Mucosa of gallbladder (tissue), 1 donor: ENCODE results near the gene PRR13. TPM values are rescaled to one million over a fixed set of nuclear protein-coding genes. Genes with fewer than 3 reads are reported as not detected.
"Not testable (repeated sequence)": the region's sequence is repeated elsewhere in the genome, so short reads cannot be mapped to it uniquely, and the experiment has no call there.

ENCODE experiments used
- DNase-seq: peaks from one replicate; pipeline ENCODE4 v3.0.0-alpha.2; 2020; ENCODE audit warnings: low spot score
- total RNA-seq: library from RNA; stranded (reverse); gene quantifications from one replicate; pipeline ENCODE4 v1.2.1, GENCODE V29; 2021
- donor health status: DM: no; HTN: no; CAD: no.

The PRR13 gene
- total RNA-seq, 1 donor from 2014 or later, result 326 TPM

GRCh38 chr12:53468282-53468681 is 26.7 kb downstream of the PRR13 start:
- no peak for DNase-seq

DNA sequence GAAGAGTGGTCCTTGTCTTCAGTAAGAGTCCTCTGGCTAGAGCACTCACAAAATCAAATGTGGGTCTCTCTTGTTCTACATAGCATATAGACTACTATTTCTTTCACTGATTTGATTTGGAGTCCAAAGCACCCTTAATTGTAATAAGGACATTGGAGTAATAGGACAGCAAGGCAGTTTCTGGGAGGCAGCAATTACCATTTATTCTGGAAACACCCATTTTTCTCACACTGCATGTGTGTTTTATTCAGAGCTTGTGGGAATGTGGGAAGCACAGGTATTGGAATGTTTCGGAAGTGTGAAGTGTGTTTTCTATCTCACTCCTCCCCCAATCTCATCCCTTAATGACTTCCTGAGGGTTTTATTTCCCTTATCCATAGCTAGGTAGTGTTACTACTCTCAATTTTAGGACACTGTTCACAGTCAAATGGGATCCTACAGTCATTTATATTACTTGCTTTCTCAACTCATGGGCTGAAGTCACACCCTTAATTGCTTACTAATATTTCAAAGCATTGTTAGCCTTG is 30.6 kb downstream of the PRR13 start:
- DNase-seq, result no peak

GRCh38 chr12:53474077-53474476 is 32.5 kb downstream of the PRR13 start:
- no peak for DNase-seq

- DNase-seq, result no peak
These were observed 33.3 kb downstream of the PRR13 start for GRCh38 chr12:53474819-53475218.

GRCh38 chr12:53476769-53477209 is 35.3 kb downstream of the PRR13 start:
- DNase-seq, result no peak

GRCh38 chr12:53478865-53479264 is 37.3 kb downstream of the PRR13 start:
- no peak for DNase-seq

- no peak for DNase-seq
These were observed 37.8 kb downstream of the PRR13 start for GRCh38 chr12:53479331-53479730.

DNA sequence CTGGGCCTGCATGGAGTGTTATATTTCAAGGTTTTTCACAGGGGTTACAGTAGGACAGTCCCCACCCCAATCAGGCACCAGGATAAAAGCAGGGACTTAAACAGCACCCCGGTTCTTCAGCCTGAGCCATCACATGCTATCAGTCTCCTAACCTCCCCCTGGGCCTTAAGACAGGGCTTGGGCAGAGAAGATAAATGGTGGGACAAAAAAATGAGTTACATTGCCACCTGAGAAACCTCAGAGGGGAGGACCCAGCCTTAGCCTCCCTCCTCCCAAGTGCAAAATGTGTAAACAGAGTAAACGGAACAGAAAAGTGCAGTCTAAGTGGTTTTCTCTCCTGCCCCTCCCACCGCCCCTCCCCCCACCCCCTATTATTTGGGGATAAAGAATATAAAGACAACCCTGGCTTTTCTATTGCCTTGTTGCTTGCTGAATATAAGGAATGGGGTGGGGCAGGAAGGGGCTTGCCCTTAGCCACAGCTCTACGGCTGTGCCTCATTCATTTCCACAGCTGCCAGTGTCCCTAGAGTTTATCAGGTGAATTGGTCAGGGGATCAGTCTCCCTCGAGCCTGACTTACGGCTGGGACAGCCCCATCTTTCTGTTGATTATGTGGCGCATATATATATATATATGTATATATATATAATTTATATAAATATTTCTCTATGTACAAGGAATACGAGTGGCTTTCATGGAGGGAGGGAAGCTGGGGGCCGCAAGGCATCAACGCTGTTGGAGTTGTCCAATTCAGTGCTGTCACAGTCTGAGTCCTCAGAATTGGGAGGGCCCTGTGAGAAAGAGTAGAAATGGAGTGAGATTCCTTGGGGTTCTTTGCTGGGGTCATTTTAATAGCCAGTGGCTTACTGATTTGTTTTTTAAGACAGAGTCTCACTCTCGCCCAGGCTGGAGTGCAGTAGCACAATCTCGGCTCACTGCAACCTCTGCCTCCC is 39.2 kb downstream of the PRR13 start:
- DNase-seq, result no peak

- not testable (repeated sequence) for DNase-seq
These were observed 39.9 kb downstream of the PRR13 start for GRCh38 chr12:53481458-53481857.

DNA sequence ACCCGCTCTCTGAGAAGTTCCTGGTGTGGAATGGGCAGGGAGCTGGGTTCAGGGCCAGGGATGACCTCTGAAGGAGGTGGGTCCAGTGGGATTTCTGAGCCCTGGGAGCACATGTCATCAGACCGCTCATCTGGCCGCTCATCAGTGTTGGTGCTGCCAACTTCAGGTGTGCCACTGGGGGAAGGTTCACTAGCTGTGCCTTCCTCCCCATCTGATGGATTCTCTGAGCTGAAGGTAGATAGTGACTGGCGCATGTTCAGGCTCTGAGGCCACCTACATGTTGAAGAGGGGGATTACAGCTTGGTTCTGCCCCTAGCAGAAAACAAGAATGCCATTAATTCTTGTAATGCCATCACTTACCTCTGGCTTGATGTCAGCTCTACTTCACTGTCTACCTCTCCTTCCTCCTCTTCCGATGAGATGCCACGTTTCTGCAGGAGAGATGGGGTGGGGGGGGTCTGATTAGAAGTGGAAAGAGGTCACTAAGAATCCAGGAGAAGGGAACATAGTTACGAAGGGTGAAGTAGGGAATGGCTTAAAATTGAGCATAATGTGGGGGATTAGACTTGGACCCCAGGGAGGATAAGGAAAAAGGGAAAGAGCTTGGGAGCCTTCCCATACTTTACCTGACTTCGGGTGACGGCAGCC is 40.5 kb downstream of the PRR13 start:
- DNase-seq, result no peak

GRCh38 chr12:53482626-53483168 is 41.2 kb downstream of the PRR13 start:
- no peak for DNase-seq

GRCh38 chr12:53483225-53483978 is 41.9 kb downstream of the PRR13 start:
- DNase-seq, result no peak

DNA sequence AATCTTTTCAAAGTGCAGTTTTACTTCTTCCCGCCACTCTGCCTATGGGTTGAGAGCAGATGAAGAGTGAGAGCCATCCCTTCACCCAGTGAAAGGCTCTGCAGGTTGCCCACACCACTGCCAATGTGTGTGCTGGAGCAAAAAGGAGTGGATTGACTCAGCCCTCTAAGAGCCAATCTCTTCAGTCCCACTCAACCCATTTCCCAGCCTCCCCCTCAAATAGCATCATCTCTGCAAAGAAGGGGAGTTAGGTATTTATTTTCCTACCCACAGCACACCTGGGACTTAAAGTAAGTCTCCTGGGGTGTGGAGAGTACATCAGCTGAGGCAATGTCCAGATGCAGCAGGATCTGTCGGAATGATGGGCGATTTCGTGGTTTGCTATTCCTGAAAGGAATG is 42.4 kb downstream of the PRR13 start:
- no peak for DNase-seq

DNA sequence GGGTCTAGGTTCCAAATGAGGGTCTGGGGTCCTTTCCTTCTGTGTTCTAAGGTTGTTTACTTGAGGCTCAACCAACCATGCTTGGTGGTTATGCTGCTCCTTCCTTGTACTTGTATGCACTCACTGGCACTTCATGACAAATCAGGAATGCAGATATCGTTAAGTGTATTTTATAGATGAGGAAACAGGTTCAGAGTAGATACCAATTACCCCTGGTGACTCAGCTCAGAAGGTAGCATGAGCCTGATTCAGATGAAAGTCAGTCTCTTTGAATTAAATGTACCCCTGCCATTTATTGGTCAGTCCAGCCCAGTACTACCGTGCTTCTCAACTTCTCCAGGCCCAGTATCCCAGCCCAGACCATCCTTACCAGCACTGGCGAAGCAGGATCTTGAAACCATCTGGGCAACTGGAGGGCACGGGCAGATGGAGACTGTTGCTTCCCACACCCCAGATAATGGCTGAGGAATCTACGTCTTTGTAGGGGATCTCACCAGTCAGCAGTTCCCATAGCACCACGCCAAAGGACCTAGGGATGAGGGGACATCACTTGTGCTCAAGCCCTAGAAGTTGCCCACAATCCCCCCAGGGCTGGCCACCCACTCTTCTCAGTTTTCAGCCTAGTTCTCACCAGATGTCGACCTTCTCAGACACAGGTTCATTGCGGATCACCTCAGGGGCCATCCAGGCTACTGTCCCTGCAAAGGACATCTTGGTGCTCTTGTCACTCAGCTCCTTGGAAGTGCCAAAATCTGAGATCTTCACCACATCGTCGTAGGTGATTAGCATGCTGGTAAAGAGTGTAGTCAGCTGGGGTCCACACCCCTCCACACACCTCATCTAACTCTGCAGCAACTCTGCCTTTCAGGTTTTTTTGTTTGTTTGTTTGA is 43.4 kb downstream of the PRR13 start:
- no peak for DNase-seq

DNA sequence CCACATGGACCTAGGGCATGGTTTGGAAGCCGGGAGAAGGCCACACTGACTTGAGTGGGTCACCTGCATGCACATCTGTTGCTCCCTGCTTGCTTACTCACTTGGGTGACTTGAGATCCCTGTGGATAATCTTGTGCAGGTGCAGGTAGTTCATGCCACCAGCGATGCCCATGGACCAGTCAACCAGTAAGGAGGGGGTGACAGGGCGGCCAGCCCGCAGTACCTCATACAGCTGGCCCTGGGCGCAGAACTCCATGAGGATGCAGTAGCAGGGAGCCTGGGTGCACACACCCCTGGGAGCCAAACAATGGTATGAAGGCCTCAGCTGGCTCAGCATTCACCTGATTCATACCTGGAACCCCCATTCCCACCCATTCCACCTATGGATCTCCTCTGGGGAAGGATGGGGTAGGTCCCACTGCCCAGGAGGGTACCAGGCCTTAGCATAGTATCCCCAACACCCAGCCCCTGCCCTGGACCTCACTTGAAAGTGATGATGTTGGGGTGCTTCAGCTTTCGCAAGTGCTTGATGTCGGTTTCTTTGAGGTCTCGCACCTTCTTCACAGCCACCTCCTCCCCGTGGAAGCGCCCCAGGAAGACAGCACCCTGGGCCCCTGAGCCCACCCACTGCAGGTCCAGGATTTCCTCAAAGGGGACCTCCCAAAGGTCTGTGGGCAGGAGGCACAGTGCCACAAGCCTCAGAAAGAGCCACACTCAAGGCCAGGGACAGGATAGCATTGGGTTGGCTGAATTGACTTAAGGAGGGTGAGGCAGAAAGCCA is 44.6 kb downstream of the PRR13 start:
- DNase-seq, result no peak

- DNase-seq, result no peak
These were observed 45.4 kb downstream of the PRR13 start for GRCh38 chr12:53486736-53487487.

- no peak for DNase-seq
These were observed 47.8 kb downstream of the PRR13 start for GRCh38 chr12:53489242-53489864.

- DNase-seq, result no peak
These were observed 50.7 kb downstream of the PRR13 start for GRCh38 chr12:53492188-53492587.
